ENCODE results near the gene PARD3.

PARD3 gene

GRCh38 chr10:34102237-34102673 lies 712.8 kb downstream of the PARD3 start:
- DNase-seq (ENCODE audit: low read depth in 3 of 3), result no peak

GRCh38 chr10:34101001-34101400 lies 714.1 kb downstream of the PARD3 start:
- DNase-seq (ENCODE audit: low read depth in 3 of 3), result no peak

GRCh38 chr10:34098821-34099567 lies 716.1 kb downstream of the PARD3 start:
- DNase-seq (ENCODE audit: low read depth in 3 of 3), result no peak

- no peak for DNase-seq (ENCODE audit: low read depth in 3 of 3)
These were observed 717.4 kb downstream of the PARD3 start for GRCh38 chr10:34097682-34098081.

- no peak for DNase-seq (ENCODE audit: low read depth in 3 of 3)
These were observed 720.1 kb downstream of the PARD3 start for GRCh38 chr10:34094961-34095360.

- no peak for DNase-seq (ENCODE audit: low read depth in 3 of 3)
These were observed 720.9 kb downstream of the PARD3 start for GRCh38 chr10:34094146-34094696.

- DNase-seq (ENCODE audit: low read depth in 3 of 3), result no peak
These were observed 722.2 kb downstream of the PARD3 start for GRCh38 chr10:34092891-34093290.

GRCh38 chr10:34091635-34092195 lies 723.4 kb downstream of the PARD3 start:
- DNase-seq (ENCODE audit: low read depth in 3 of 3), result no peak

GRCh38 chr10:34089253-34089652 lies 725.8 kb downstream of the PARD3 start:
- DNase-seq (ENCODE audit: low read depth in 3 of 3), result no peak

GRCh38 chr10:34088208-34088794 lies 726.8 kb downstream of the PARD3 start:
- no peak for DNase-seq (ENCODE audit: low read depth in 3 of 3)

- DNase-seq (ENCODE audit: low read depth in 3 of 3), result no peak
These were observed 728.0 kb downstream of the PARD3 start for GRCh38 chr10:34087095-34087418.

- no peak for DNase-seq (ENCODE audit: low read depth in 3 of 3)
These were observed 731.5 kb downstream of the PARD3 start for GRCh38 chr10:34083567-34083966.

GRCh38 chr10:34081948-34082347 lies 733.1 kb downstream of the PARD3 start:
- DNase-seq (ENCODE audit: low read depth in 3 of 3), result no peak

GRCh38 chr10:34081347-34081743 lies 733.8 kb downstream of the PARD3 start:
- no peak for DNase-seq (ENCODE audit: low read depth in 3 of 3)

- DNase-seq (ENCODE audit: low read depth in 3 of 3), result no peak
These were observed 734.4 kb downstream of the PARD3 start for GRCh38 chr10:34080485-34081346.

GRCh38 chr10:34079702-34080484 lies 735.2 kb downstream of the PARD3 start:
- no peak for DNase-seq (ENCODE audit: low read depth in 3 of 3)

- no peak for DNase-seq (ENCODE audit: low read depth in 3 of 3)
These were observed 736.2 kb downstream of the PARD3 start for GRCh38 chr10:34078745-34079470.

- no peak for DNase-seq (ENCODE audit: low read depth in 3 of 3)
These were observed 736.9 kb downstream of the PARD3 start for GRCh38 chr10:34078017-34078744.

- DNase-seq (ENCODE audit: low read depth in 3 of 3), result no peak
These were observed 738.7 kb downstream of the PARD3 start for GRCh38 chr10:34076443-34076842.

Measured in stimulated activated CD4-positive, alpha-beta T cell treated with anti-CD3 and anti-CD28 coated beads, TNF-alpha, amount 100 ng/mL, for 48 hours (primary cell).